ENCODE measurements around the gene NUDT4B.
"Not testable (repeated sequence)": the region's sequence is repeated elsewhere in the genome, so short reads cannot be mapped to it uniquely, and the experiment has no call there.

Gene NUDT4B

DNA sequence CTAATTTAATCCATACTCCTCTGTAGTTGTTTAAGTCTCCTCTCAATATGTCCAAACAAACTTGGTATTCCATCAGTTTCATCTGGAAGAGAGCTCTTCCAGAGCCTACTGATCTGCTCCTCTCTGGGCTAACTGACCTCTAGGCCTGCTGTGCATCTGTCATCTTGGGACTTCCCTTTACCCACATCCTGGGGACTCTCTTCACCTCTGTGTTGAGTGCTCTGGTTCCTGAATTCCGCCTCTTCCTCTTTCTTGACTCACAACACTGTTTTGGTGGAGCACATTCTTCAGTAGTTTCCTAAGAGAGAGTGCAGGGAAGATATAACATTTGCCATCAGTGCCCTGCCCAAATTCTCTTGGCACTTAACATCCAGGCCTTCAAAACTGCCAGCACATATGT, 13.0 kb upstream of the NUDT4B start:
- DNase-seq: not testable (repeated sequence)

DNA sequence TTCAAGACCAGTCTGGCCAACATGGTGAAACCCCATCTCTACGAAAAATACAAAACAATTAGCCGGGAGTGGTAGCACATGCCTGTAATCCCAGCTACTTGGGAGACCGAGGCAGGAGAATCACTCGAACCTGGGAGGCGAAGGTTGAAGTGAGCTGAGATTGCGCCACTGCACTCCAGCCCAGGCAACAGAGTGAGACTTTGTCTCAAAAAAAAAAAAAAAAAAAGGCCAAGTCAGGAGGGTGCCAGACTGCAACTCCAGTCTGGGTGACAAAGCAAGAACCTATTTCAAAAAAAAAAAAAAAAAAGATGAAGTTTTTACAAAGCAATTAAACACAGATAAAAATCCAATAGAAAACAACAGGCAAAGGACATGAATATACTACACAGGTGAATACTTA, 9.9 kb upstream of the NUDT4B start:
- not testable (repeated sequence) for DNase-seq

DNA sequence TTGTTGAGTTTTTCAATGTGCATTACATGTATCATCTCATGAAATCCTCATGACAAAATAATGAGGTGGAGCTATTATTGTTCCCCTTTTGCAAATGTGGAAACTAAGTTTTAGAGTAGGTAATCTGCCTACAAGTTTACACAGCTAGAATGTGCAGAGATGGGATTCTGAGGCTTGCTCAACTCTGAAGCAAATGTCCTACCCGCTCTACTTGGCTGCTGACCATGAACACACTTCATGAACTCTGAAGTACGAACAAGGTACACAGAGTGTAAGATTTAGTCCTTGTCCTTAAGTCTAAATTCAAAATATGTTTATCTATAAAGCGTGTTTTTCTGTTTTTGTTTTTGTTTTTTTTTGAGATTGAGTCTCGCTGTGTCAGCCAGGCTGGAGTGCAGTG, 5.4 kb upstream of the NUDT4B start:
- DNase-seq: not testable (repeated sequence)

DNA sequence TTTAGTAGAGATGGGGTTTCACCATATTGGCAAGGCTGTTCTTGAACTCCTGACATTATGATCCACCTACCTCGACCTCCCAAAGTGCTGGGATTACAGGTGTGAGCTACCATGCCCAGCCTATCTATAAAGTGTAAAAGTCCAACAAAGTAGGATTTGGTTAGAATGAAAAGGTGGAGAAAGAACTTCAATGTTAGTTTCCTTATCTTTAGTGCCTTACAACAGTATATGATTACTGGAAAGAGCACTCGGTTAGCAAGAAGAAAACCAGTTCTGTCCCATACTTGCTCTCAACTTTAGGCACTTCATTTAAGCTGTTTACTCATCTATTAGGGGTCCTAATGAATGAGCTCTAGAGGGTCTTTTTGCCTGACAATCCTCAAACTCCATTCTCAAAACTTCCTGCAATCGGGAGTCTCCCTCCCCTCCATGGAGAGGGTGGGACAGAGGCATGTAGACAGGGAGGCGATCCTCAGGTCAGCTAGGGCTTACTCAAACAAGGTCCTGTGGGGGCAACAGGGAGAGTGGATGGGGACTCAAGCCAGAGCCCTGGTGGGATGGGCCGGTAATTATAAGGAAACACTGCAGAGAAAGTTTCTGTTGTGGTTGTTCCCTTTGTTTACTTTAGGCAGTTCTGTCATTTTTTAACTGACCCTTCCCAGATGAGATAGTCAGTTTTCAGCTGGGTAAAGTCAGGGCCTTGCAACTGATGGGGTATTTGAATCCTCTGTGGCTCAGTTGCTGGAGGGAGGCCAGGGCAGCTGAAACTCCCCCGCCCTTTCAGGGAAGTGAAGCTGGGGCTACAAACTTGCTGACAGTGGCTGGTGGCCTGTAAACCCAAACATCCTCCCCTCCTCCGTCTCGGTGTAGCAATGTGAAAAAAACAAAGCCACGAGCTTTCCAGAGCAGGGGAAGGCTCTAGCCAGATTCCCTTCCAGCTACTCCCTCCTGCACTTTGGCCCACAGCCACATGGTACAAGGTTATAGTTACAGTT, 4.6 kb upstream of the NUDT4B start:
- not testable (repeated sequence) for DNase-seq

DNA sequence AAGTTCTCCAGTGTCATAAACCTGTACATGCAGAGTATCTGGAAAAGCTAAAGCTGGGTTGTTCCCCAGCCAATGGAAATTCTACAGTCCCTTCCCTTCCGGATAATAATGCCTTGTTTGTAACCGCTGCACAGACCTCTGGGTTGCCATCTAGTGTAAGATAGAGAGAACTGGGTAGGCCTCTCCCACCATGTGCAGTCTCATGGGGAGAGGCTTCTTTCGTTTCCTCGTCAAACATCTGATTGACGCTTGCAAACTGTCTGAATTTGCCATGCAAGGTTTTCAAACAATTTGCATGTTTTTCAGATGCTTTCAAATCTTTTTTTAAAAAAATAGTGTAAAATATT, 734 bp downstream of the NUDT4B start:
- DNase-seq: not testable (repeated sequence)

DNA sequence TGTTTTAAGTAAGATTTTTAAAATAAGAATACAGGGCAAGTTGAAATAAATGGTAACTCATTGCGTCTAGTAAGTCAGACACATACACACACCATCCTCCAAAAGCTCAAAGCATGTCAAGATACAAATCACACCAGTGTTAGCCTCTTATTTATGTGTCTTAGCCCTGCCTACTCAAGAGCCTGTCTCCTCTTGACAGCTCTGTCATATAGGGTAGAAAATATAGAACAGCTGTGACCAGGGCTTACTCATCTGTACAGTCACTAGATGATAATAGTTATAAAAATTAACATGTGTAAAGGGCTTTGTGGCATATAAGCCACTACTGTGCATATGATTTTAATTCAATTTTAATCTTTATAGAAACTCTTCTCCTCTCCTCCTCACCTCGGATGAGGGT, 7.7 kb downstream of the NUDT4B start:
- DNase-seq: not testable (repeated sequence)

DNA sequence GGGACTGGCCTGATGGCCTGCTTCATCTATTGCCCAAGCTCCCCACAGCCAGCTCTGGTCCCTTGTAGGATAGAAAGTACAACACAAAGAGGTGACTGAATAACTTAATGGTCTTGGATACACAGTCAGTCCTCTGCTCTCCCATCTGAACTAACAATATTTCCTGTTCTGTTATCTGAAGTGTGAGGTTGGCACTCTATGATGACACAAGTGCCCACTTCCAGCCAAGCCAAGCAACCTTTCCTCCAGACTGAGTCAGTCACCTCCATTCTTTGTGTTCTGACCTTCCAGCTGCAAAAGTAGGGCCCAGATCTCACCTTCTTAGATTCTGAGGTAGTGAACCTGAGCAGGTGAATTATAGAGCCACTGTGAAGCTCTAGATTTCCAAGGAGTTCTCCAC, 8.9 kb downstream of the NUDT4B start:
- not testable (repeated sequence) for DNase-seq

DNA sequence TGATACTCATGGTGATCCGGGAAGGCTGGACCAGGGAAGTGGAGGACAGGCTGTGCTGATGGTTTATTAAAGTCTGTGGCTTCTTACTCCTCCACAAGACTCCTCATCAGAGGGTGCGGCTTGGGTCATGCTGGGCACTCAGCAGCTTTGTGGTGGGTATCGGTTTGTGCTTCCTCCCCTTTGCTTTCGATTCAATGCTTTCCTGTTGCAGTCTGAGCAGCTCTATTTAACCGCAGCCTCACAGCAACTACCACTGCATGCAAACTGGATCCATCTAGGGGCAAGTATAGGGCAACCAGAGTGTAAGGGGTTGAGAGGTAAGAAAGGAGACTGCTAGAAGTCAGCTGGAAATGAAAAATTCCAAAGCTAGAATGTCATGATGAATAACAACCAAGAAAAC, 9.8 kb downstream of the NUDT4B start:
- DNase-seq: not testable (repeated sequence)

DNA sequence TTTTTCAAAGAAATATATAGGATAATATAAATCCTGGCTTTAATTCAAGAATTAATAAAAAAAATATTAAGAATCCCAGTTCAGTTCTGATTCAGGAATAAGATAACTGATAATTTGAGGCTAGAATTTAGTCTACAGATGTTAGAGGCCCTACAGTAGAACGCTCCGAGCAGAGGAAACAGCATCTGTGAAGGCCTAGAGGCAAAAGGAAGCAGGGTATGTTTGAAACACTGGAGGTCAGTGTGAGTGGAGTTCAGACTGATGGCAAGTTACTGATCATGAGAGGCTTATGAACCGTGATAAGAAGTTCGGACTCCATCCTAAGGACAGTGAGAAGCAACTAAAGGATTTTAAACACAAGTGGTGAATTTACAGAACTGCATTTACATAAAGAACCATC, 10.4 kb downstream of the NUDT4B start:
- DNase-seq: not testable (repeated sequence)

DNA sequence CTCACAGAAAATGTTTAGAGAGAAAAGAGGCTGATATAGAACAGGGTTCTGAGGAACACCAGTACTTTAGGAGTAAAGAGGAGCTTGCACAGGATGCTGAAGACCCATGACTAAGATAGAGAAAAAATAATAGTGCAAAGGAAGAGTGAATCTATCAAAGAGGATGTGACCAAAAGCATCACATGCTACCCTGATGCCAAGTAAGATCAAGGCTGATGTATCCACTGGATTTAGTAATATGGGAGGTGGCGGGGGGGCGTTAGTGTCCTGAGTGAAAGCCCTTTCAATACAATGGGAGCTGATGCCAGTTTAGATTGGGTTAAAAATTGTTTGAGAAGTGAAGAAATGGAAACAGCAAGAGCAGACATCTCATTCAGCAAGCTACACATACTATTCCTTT, 11.2 kb downstream of the NUDT4B start:
- DNase-seq: not testable (repeated sequence)

DNA sequence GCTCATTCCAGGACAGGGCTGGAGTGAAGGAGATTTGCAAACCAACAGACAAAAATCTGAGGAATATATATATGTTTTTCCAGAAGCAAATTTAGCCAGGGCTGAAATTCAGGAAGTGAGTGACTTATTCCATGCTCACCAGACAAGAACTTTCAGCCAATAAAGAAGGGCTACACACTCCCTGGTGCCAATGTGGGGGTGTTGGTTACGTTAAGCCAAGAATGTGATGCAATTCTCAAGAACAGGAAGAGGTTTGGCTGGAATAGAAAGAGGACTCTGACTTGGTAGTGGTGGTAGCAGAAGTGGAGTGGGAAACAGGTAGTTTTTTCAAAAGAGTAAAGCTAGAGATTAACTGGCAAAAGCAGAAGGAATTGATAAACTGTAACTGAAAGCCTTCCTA, 11.6 kb downstream of the NUDT4B start:
- not testable (repeated sequence) for DNase-seq

DNA sequence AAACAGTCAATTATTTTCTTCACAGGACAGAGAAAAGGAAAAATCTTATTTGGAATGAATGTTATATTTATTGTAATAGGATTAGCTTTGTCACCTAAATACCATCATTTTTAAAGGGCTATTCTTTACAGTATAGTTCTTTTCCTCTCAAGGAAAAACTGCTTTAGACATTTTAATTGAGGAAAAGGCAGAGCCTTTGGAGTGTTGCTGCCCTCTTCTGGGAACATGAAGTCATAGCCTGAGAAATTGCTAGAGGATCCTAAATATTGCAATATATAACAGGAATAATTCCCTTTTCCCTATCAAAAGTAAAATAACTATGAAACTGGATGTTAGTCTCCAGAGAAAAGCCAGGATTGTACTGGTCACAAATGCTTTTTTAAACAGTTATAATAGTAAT, 12.8 kb downstream of the NUDT4B start:
- not testable (repeated sequence) for DNase-seq

DNA sequence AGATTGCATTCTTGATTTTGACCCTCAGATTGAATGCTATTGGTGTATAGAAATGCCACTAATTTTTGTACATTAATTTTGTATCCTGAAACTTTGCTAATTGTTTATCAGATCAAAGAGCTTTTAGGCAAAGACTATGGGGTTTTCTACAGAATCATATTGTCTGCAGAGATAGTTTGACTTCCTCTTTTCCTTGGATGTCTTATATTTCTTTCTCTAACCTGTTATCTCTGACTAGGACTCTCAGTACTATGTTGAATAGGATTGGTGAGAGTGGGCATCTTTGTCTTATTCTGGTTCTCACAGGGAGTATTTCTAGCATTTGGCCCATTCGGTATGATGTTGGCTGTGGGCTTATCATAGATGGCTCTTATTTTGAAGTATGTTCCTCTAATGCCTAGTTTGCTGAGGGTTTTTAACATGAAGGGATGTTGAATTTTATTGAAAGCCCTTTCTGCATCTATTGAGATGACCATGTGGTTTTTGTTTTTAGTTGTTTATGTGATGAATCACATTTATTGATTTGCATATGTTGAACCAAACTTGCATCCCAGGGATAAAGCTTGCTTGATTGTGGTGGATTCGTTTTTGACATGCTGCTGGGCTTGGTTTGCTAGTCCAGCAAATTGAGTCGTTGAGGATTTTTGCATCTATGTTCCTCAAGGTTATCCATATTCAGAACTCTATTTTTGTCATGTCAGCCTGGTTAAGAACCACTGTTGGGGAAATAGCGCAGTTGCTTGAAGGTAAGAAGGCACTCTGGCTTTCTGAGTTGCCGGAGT, 16.9 kb downstream of the NUDT4B start:
- not testable (repeated sequence) for DNase-seq

DNA sequence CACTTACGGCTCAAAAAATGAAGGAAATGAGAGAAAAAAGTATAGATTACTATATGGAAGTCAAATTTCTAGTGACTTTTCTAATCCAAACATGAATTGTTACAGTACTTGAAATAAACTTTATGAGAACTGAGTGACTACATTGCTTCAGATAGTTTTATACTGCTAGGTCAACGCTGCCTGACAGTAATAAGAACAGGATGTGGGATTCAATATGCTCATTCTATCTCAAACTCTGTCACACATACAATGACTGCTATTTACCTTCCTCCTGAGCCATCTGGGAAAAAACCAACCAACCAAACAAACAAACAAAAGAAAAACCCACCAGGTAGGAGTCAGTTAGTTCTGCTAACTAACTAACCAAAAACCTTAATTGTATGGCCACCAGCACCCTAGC, 20.0 kb downstream of the NUDT4B start:
- not testable (repeated sequence) for DNase-seq

DNA sequence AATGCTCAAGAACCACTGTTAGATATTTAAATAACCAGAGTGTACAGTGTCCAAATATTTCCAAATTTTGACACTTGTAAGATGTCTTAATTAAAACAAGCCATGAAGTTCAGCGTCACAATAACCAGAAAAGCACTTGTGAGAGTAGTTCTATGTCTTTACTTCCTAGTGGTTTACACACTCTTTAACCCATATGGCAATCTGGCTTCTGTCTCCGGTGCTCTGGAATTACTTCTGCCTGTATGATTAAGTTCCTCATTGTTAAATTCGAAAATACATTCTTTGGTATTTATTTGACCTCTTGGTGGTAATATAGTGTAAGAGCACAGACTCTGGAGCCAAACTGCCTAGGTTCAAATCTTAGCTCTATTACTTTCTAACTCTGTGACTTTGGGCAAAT, 20.9 kb downstream of the NUDT4B start:
- not testable (repeated sequence) for DNase-seq

DNA sequence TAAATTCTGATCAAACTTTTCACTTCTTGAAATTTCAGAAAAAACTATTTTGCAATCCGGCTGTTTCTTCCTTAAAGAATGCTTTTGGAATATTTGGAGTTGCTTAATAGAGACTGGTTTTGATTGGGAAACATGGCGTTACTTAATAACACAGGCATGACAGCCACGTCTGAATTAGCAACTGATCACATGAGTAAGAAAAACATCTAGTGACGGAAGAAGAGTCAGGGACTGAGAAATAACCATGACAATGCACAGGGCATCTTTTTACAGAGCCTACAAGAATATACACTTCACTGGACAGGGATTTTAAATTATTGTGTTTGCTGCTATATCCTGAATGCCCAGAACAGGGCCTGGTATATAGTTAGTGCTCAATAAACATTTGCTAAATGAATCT, 25.1 kb downstream of the NUDT4B start:
- DNase-seq: not testable (repeated sequence)

DNA sequence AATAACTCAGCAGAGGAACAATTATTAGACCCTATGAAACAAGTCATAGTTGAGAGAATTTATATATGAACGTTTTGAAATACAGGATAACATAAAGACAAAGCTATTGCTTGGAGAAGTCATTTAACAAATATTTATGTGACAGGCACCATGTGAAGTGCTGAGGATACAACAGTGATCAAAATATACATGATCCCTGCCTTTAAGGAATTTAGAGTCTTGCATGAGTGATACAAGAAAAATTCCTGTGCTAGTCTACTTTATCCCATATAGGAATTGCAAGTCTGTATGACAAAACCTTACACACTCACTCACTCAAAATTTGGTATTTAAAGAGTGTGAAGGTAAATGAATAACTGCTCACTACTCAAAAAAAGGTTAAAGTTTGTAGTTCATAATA, 25.5 kb downstream of the NUDT4B start:
- DNase-seq: not testable (repeated sequence)

DNA sequence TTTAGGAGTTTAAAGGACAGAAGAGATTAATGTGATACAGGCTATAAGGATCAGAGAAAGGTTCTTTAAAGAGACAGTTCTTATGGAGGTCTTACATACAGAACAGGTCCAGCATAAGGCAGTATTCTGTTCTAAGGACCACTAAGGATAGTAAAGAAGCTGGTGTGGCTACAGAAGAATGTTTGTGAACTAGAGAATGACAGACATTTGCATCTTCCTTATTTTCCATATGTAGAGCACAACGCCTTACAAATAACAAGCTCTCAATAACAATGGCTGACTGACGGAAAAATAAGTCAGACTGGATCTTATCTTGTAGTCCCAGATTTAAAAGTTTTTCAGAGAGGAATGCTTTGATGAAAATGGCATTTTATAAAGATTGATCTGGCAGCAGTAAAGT, 26.7 kb downstream of the NUDT4B start:
- not testable (repeated sequence) for DNase-seq

DNA sequence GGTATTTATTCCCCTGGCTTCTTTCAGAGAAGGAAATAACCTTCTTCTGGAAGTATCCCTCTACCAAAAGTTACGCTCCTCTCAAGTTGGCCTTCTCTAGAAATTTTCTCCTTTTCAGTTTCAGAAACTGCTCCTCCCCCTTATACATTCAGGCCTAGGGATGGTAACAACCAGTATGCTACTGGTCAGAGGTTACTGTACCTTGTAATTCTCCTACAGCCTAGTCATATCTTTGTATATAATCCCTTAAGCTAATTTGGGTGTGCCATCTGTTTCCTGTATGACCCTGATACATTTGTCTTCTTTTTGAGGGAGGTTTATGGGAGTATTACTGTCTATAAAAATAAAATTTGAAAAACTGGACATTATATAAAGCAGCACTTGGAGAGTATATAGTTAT, 29.1 kb downstream of the NUDT4B start:
- DNase-seq: not testable (repeated sequence)

DNA sequence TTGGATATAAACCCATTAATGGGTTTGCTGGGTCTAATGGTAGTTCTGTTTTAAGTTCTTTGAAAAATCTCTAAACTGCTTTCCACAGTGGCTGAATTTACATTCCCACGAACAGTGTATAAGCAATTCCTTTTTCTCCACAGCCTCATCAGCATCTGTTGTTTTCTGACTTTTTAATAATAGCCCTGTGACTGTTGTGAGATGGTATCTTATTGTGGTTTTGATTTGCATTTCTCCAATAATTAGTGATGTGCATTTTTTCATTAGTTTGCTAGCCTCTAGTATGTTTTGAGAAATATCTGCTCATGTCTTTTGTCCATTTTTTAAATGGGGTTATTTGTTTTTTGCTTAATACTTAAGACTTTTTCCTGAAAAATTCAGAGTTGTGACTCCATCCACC, 31.8 kb downstream of the NUDT4B start:
- DNase-seq: not testable (repeated sequence)

DNA sequence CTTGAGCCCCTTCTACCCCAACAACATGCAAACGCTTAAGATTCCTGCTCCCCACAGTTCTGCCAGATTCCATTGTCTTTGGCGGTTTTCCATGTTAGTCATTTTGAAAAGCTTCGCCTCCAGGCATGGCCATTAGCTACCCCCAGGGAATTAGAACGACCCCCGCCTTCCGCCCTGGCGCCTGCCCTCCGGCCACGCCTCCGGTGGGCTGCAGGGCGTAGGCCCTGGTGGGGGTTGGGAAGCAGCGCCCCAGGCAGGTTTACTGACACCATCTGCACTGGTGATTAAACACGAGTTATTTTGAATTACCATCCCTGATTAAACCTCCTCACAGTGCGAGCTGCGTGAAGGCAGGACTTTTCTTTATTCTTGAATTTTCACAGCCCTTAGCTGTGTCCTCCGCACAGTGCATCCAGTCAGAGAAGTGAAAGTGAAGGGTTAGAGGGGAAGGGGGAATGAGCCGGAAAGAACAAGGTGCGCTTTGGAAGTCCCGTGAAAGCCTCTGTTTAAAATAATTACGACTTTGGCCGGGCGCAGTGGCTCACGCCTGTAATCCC, 43.0 kb downstream of the NUDT4B start:
- DNase-seq: not testable (repeated sequence)

DNA sequence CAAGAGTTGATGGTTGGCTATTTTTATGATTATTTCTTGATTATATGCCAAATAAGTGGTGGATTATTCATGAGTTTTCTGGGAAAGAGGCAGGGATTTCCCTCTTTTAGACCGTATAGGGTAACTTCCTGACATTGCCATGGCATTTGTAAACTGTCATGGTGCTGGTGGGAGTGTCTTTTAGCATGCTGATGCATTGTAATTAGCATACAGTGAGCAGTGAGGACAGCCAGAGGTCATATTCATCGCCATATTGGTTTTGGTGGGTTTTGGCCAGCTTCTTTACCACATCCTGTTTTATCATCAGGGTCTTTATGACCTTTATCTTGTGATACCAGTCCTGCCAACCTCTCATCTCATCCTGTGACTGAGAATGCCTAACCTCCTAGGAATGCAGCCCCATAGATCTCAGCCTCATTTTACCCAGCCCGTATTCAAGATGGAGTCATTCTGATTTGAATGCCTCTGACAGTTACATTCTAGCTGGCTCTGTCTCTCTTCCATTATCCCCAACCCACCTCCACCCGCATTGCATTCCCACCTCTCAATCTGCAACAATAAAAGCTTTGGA, 45.3 kb downstream of the NUDT4B start:
- not testable (repeated sequence) for DNase-seq
